WTC11 (cell line): ENCODE measurements around the gene OR5K3. TPM values are rescaled to one million over a fixed set of nuclear protein-coding genes. Genes with fewer than 3 reads are reported as not detected.

Experiments
- ATAC-seq: fragments of 200-7000 bp; cut with Tn5 transposase; 2 replicates; pipeline ENCODE4 v1.10.0; 2021; ENCODE audit warnings: mild to moderate bottlenecking, moderate library complexity
- CTCF ChIA-PET: fragments of 300-600 bp; sonication (Branson Sonifier 250); formaldehyde crosslinking; loops from one replicate; lab custom pipeline; 2021; ENCODE audit warnings: antibody characterized with exemption; lab: Charles Lee
- POLR2A ChIA-PET: fragments of 350-600 bp; sonication (Branson Sonifier 250); formaldehyde crosslinking; loops from one replicate; lab custom pipeline; 2021; ENCODE audit warnings: antibody characterized with exemption; lab: Charles Lee
- DNase-seq: peaks from one replicate; pipeline ENCODE4 v3.0.0; 2021; ENCODE audit warnings: low spot score
- H3K27ac Mint-ChIP-seq: 2 replicates; pipeline ENCODE4 v1.8.0; 2021; ENCODE audit warnings: mixed read lengths
- H3K27me3 Mint-ChIP-seq: 2 replicates; pipeline ENCODE4 v1.8.0; 2021; ENCODE audit warnings: low read depth, mild to moderate bottlenecking, moderate library complexity, mixed read lengths
- H3K36me3 Mint-ChIP-seq: 2 replicates; pipeline ENCODE4 v1.8.0; 2021; ENCODE audit warnings: mixed read lengths
- H3K4me1 Mint-ChIP-seq: 2 replicates; pipeline ENCODE4 v1.8.0; 2022; ENCODE audit warnings: mixed read lengths
- H3K4me3 Mint-ChIP-seq: 2 replicates; pipeline ENCODE4 v1.8.0; 2021; ENCODE audit warnings: mild to moderate bottlenecking, moderate library complexity, mixed read lengths
- H3K9me3 Mint-ChIP-seq: 2 replicates; pipeline ENCODE4 v1.8.0; 2021; ENCODE audit warnings: mixed read lengths
- ELF4 ChIP-seq: sonication (generic); formaldehyde crosslinking; IDR thresholded peaks from 2 replicates; pipeline ENCODE4 v1.8.1; 2022; ENCODE audit warnings: low read depth, mild to moderate bottlenecking, moderate library complexity, missing genetic modification reagents
- ESRRA ChIP-seq: sonication (generic); formaldehyde crosslinking; IDR thresholded peaks from 2 replicates; pipeline ENCODE4 v1.8.1; 2022; ENCODE audit warnings: mild to moderate bottlenecking, missing genetic modification reagents, borderline replicate concordance
- GABPB1 ChIP-seq: sonication (generic); formaldehyde crosslinking; IDR thresholded peaks from 2 replicates; pipeline ENCODE4 v1.8.1; 2023; ENCODE audit warnings: mild to moderate bottlenecking, missing genetic modification reagents
- JAZF1 ChIP-seq: fragments of 250-450 bp; sonication (Bioruptor Pico); IDR thresholded peaks from 2 replicates; pipeline ENCODE4 v1.9.0; 2021; ENCODE audit warnings: moderate library complexity, mild to moderate bottlenecking, inconsistent platforms
- NFE2L1 ChIP-seq: sonication (generic); formaldehyde crosslinking; IDR thresholded peaks from 2 replicates; pipeline ENCODE4 v1.8.1; 2023; ENCODE audit warnings: missing genetic modification reagents
- NFYB ChIP-seq: sonication (generic); formaldehyde crosslinking; conservative IDR thresholded peaks from 2 replicates; pipeline ENCODE4 v1.8.0; 2022; ENCODE audit warnings: low read depth, missing genetic modification reagents
- NR2C2 ChIP-seq: sonication (generic); formaldehyde crosslinking; IDR thresholded peaks from 2 replicates; pipeline ENCODE4 v1.8.0; 2022; ENCODE audit warnings: mild to moderate bottlenecking, missing genetic modification reagents
- SOX15 ChIP-seq: fragments of 250-450 bp; sonication (Bioruptor Pico); IDR thresholded peaks from 2 replicates; pipeline ENCODE4 v1.9.0; 2021; ENCODE audit warnings: mild to moderate bottlenecking
- TP53 ChIP-seq: sonication (generic); formaldehyde crosslinking; IDR thresholded peaks from 2 replicates; pipeline ENCODE4 v1.8.1; 2023; ENCODE audit warnings: mild to moderate bottlenecking, missing genetic modification reagents
- total RNA-seq: library from RNA; stranded (reverse); gene quantifications from 3 replicates; pipeline ENCODE4 v1.2.3, GENCODE V29; 2021
- TF ChIP-seq, protein P1 (sequence below): fragments of 250-450 bp; sonication (Bioruptor Pico); IDR thresholded peaks from 2 replicates; pipeline ENCODE4 v1.9.0; 2021; ENCODE audit warnings: mild to moderate bottlenecking, borderline replicate concordance
- TF ChIP-seq, protein P2 (sequence below): sonication (generic); formaldehyde crosslinking; IDR thresholded peaks from 2 replicates; pipeline ENCODE4 v1.8.0; 2023; ENCODE audit warnings: missing genetic modification reagents, mild to moderate bottlenecking, borderline replicate concordance
- TF ChIP-seq, protein P3 (sequence below): sonication (generic); formaldehyde crosslinking; IDR thresholded peaks from 2 replicates; pipeline ENCODE4 v1.8.1; 2022; ENCODE audit warnings: mild to moderate bottlenecking, moderate library complexity, missing genetic modification reagents
- TF ChIP-seq, protein P4 (sequence below): sonication (generic); formaldehyde crosslinking; IDR thresholded peaks from 2 replicates; pipeline ENCODE4 v1.8.1; 2022; ENCODE audit warnings: mild to moderate bottlenecking, missing genetic modification reagents, moderate library complexity, borderline replicate concordance

Gene OR5K3
- total RNA-seq, 1 experiment from 2014 or later, result not detected

DNA sequence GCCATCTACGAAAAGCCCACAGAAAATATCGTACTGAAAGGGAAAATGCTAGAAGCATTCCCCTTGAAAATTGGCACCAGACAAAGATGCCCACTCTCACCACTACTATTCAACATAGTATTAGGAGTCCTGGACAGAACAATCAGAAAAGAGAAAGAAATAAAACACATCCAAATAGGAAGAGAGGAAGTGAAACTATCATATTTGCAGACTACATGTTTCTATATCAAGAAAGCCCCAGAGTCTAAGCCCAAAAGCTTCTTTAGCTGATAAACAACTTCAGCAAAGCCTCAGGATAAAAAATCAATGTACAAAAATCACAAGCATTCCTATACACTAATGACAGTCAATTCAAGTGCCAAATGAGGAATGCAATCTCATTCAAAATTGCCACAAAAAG, 15.6 kb downstream of the OR5K3 start:
- Mint-ChIP-seq H3K4me3 (no peak overlapping the region), H3K4me1 (no peaks in the 10 kb centered on the region), H3K36me3 (peaks cover 65% of the 10 kb centered on the region), H3K9me3 (peaks cover 83% of the 10 kb centered on the region), H3K27ac (no peak overlapping the region), H3K27me3 (peaks cover 4% of the 10 kb centered on the region)
- TF ChIP-seq GABPB1 (CRISPR knock-in tag) (no peak), ESRRA (CRISPR knock-in tag) (no peak), ELF4 (CRISPR knock-in tag) (no peak), NFYB (CRISPR knock-in tag) (no peak)
- TF ChIP-seq, protein P1, sequence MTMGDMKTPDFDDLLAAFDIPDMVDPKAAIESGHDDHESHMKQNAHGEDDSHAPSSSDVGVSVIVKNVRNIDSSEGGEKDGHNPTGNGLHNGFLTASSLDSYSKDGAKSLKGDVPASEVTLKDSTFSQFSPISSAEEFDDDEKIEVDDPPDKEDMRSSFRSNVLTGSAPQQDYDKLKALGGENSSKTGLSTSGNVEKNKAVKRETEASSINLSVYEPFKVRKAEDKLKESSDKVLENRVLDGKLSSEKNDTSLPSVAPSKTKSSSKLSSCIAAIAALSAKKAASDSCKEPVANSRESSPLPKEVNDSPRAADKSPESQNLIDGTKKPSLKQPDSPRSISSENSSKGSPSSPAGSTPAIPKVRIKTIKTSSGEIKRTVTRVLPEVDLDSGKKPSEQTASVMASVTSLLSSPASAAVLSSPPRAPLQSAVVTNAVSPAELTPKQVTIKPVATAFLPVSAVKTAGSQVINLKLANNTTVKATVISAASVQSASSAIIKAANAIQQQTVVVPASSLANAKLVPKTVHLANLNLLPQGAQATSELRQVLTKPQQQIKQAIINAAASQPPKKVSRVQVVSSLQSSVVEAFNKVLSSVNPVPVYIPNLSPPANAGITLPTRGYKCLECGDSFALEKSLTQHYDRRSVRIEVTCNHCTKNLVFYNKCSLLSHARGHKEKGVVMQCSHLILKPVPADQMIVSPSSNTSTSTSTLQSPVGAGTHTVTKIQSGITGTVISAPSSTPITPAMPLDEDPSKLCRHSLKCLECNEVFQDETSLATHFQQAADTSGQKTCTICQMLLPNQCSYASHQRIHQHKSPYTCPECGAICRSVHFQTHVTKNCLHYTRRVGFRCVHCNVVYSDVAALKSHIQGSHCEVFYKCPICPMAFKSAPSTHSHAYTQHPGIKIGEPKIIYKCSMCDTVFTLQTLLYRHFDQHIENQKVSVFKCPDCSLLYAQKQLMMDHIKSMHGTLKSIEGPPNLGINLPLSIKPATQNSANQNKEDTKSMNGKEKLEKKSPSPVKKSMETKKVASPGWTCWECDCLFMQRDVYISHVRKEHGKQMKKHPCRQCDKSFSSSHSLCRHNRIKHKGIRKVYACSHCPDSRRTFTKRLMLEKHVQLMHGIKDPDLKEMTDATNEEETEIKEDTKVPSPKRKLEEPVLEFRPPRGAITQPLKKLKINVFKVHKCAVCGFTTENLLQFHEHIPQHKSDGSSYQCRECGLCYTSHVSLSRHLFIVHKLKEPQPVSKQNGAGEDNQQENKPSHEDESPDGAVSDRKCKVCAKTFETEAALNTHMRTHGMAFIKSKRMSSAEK (CRISPR knock-in tag), result no peak
- ChIA-PET CTCF (no interaction called here), POLR2A (no interaction called here)
- DNase-seq, result no peak
- no peak for ATAC-seq

DNA sequence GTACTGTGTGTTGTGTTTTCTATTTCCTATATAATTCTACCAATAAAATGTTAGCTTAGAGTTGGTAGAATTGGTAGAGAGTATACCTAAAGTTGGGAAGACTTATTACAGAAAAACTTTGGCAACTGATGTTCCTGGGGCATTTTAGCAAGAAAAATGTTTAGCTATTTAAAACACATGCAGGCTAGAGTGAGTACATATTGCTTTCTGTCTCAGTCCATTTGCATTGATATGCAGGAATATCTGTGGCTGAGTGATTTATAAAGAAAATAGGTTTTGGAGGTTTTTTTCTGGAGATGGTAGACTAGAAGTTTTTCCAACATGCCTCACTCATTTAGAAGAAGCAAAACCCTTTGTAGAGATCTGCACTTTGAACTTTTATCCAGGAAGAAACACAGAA, 42.1 kb downstream of the OR5K3 start:
- TF ChIP-seq GABPB1 (CRISPR knock-in tag) (no peak), NR2C2 (CRISPR knock-in tag) (no peak), JAZF1 (no peak), SOX15 (no peak), NFE2L1 (CRISPR knock-in tag) (no peak), TP53 (CRISPR knock-in tag) (no peak)
- TF ChIP-seq, protein P2, sequence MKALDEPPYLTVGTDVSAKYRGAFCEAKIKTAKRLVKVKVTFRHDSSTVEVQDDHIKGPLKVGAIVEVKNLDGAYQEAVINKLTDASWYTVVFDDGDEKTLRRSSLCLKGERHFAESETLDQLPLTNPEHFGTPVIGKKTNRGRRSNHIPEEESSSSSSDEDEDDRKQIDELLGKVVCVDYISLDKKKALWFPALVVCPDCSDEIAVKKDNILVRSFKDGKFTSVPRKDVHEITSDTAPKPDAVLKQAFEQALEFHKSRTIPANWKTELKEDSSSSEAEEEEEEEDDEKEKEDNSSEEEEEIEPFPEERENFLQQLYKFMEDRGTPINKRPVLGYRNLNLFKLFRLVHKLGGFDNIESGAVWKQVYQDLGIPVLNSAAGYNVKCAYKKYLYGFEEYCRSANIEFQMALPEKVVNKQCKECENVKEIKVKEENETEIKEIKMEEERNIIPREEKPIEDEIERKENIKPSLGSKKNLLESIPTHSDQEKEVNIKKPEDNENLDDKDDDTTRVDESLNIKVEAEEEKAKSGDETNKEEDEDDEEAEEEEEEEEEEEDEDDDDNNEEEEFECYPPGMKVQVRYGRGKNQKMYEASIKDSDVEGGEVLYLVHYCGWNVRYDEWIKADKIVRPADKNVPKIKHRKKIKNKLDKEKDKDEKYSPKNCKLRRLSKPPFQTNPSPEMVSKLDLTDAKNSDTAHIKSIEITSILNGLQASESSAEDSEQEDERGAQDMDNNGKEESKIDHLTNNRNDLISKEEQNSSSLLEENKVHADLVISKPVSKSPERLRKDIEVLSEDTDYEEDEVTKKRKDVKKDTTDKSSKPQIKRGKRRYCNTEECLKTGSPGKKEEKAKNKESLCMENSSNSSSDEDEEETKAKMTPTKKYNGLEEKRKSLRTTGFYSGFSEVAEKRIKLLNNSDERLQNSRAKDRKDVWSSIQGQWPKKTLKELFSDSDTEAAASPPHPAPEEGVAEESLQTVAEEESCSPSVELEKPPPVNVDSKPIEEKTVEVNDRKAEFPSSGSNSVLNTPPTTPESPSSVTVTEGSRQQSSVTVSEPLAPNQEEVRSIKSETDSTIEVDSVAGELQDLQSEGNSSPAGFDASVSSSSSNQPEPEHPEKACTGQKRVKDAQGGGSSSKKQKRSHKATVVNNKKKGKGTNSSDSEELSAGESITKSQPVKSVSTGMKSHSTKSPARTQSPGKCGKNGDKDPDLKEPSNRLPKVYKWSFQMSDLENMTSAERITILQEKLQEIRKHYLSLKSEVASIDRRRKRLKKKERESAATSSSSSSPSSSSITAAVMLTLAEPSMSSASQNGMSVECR (CRISPR knock-in tag), result no peak
- TF ChIP-seq, protein P3, sequence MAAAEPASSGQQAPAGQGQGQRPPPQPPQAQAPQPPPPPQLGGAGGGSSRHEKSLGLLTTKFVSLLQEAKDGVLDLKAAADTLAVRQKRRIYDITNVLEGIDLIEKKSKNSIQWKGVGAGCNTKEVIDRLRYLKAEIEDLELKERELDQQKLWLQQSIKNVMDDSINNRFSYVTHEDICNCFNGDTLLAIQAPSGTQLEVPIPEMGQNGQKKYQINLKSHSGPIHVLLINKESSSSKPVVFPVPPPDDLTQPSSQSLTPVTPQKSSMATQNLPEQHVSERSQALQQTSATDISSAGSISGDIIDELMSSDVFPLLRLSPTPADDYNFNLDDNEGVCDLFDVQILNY (CRISPR knock-in tag), result no peak
- TF ChIP-seq, protein P1 (CRISPR knock-in tag), result no peak
- TF ChIP-seq, protein P4, sequence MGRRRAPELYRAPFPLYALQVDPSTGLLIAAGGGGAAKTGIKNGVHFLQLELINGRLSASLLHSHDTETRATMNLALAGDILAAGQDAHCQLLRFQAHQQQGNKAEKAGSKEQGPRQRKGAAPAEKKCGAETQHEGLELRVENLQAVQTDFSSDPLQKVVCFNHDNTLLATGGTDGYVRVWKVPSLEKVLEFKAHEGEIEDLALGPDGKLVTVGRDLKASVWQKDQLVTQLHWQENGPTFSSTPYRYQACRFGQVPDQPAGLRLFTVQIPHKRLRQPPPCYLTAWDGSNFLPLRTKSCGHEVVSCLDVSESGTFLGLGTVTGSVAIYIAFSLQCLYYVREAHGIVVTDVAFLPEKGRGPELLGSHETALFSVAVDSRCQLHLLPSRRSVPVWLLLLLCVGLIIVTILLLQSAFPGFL (CRISPR knock-in tag), result no peak
- TF ChIP-seq, all 79 proteins: peak for 0
- Mint-ChIP-seq H3K27ac (no peak overlapping the region), H3K36me3 (peaks cover 19% of the 10 kb centered on the region), H3K9me3 (peaks cover 30% of the 10 kb centered on the region), H3K27me3 (no peaks in the 10 kb centered on the region), H3K4me3 (no peak overlapping the region), H3K4me1 (no peaks in the 10 kb centered on the region)
- DNase-seq, result no peak
- ChIA-PET CTCF (no interaction called here), POLR2A (no interaction called here)
- ATAC-seq, result no peak
